HG03575 (cell line): ENCODE results near the gene SIGLEC6.

Experiments
- ATAC-seq: cut with Tn5 transposase; IDR thresholded peaks from one replicate; pipeline ENCODE4 v1.9.1; 2021; ENCODE audit not compliant: unreplicated experiment, insufficient number of reproducible peaks, low FRiP score; ENCODE audit errors: extremely low read depth

Gene SIGLEC6

GRCh38 chr19:51531349-51532315, at the start of gene SIGLEC6:
Gene SIGLEC6 (minus strand): TSS chr19:51531670. CDS start chr19:51531648, 22 bp downstream.
- no peak for ATAC-seq

GRCh38 chr19:51576850-51577249, 45.4 kb upstream of the SIGLEC6 start:
- no peak for ATAC-seq

- no peak for ATAC-seq
These were observed 41.9 kb upstream of the SIGLEC6 start for GRCh38 chr19:51573331-51573730.

GRCh38 chr19:51572908-51573307, 41.4 kb upstream of the SIGLEC6 start:
- no peak for ATAC-seq

GRCh38 chr19:51572410-51572809, 40.9 kb upstream of the SIGLEC6 start:
- no peak for ATAC-seq

GRCh38 chr19:51571599-51571998, 40.1 kb upstream of the SIGLEC6 start:
- ATAC-seq, result no peak

- no peak for ATAC-seq
These were observed 39.6 kb upstream of the SIGLEC6 start, which contains the start of gene ZNF175 for GRCh38 chr19:51570962-51571575. Gene ZNF175 (plus strand): TSS chr19:51571283. CDS start chr19:51573330, 2,047 bp downstream.

- no peak for ATAC-seq
These were observed 37.0 kb upstream of the SIGLEC6 start for GRCh38 chr19:51568456-51568855.

GRCh38 chr19:51567583-51567982, 36.1 kb upstream of the SIGLEC6 start:
- no peak for ATAC-seq

GRCh38 chr19:51566489-51567100, 35.1 kb upstream of the SIGLEC6 start:
- ATAC-seq, result no peak

- ATAC-seq, result no peak
These were observed 34.1 kb upstream of the SIGLEC6 start for GRCh38 chr19:51565583-51565982.

GRCh38 chr19:51564791-51565190, 33.3 kb upstream of the SIGLEC6 start:
- ATAC-seq, result no peak

- ATAC-seq, result no peak
These were observed 28.9 kb upstream of the SIGLEC6 start for GRCh38 chr19:51560339-51560738.

- no peak for ATAC-seq
These were observed 27.8 kb upstream of the SIGLEC6 start for GRCh38 chr19:51559240-51559639.

GRCh38 chr19:51552996-51553725, 21.7 kb upstream of the SIGLEC6 start:
- ATAC-seq, result no peak

- no peak for ATAC-seq
These were observed 21.1 kb upstream of the SIGLEC6 start for GRCh38 chr19:51552608-51552995.

- ATAC-seq, result no peak
These were observed 20.4 kb upstream of the SIGLEC6 start for GRCh38 chr19:51551673-51552432.

- ATAC-seq, result no peak
These were observed 19.6 kb upstream of the SIGLEC6 start for GRCh38 chr19:51550848-51551672.
